GM21390 (cell line): Measurements from ENCODE around the gene MKS1.

ENCODE experiments used
- ATAC-seq: cut with Tn5 transposase; IDR thresholded peaks from one replicate; pipeline ENCODE4 v1.9.1; 2021; ENCODE audit not compliant: unreplicated experiment

Gene MKS1

DNA sequence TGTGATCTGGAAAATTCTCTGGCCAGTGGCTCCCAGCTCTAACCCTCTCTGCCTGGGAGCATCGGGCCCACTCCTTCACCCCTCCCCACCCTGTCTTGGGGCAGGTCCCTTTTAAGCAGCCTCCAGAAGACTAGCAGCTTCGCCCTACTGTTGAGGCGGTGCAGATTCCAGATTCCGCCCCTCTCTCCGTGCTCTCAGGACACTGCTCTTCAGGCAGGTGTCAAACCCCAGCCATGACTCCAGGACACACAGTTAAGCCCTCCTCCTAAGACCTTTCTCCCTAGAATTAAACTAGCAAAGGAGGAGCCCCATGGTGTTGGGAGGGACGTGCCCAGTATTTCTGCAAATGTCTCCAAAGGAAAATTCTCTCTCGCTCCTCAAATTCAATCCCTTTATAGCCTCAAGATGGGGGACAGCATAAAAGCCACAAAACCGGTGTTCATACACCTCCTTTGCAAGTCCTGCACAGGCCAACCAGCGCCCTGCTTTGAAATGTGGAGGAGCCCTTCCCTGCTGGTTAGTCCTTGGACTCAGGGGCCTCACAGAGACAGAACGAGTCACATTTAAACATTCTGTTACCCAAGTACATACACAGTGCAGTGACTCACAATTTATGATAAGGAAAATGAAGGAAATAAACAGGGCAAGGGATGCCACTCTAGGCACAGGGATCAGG, 26.5 kb upstream of the MKS1 start:
- no peak for ATAC-seq

DNA sequence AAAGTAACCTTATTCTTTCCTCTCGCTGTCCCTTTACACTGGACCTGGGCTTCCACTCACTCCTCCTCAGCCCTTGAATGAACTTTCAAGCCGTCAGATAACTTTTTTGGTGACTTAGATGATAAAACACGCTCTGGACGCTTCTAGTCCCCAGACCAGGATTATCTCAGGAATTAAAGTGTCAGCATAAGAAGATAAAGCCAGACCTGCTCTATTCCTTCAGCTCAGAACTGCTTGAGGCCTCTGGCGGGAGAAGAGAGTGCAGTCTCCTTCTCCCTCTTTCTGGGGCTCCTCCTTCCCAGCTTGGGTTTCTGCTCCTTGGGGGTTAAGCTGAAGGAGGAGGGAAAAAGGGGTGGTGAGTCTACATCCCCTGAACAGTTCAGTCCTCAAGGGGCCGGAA, 25.9 kb upstream of the MKS1 start:
- ATAC-seq: no peak

DNA sequence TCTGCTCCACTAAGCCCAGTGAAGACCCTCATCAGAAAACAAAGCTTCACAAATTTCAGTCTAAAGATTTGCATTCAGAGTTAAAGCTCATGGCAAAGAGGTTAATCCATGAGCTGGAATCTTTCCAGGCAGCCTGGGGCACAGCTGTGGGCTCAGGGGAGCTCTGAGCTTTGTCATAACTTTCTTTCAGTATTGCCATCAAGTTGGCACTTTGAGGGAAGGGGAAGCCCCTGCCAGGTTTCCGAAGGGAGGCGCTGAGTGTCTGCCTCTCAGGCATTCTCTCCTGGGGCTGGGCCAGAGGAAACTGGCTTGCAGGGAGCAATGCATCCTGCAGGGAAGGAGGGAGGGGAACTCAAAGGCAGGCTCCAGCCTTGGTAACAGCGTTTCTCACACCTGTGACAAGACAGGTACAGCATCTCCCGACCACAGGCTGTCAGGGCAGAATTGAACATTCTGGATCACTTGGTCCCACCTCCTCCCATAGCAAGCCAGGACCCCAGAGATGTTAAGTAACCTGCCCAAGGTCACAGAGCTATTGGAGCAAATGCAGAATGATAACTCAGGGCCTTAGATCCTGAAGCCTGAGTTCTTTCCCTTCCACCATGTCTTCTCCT, 23.2 kb upstream of the MKS1 start:
- ATAC-seq: no peak

DNA sequence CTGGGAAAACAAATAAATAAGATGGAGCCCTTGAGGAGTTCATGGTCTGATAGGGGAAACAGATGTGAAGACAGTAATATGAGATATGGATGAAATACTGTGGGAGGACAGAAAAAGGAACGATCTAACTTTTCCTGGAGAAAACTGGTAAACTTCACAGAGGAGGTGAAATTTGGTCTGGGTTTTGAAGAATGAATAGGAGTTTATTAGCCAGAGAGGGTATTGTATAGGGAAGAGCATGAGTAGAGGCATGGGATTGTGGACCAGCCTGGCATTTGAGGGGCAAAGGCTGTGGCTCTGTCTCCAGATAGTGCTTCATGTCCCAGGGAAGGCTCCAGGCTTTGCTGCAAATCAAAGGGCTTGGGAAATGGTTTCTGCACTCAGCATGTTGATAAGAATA, 20.9 kb upstream of the MKS1 start:
- ATAC-seq: no peak

DNA sequence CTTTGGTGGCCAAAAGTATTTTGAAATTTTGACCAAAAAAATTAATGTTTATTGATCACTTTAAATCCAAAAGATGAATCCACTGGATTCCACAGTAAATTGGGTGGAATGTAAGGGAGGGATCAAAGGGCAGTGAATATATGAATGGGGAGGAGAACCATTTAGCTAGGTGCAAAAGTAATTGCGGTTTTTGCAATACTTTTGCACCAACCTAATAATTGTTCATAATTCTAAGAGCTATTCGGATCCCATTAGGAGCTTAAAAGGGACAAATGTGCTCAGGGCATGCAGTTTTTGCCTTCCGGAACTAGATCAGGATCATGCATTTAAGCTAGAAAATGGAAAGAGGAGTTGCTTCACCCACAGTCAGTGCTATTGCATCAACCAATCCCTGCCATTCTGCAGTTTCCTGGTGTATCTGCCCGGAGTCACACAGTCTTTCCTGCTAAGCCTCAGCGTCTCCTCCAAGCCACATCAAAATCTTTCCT, 19.1 kb upstream of the MKS1 start, which contains the start of gene LPO:
Gene LPO (plus strand): TSS at position 438 of the 488 bp plus-strand sequence. CDS start 4,396 bp downstream, outside the sequence.
- no peak for ATAC-seq

DNA sequence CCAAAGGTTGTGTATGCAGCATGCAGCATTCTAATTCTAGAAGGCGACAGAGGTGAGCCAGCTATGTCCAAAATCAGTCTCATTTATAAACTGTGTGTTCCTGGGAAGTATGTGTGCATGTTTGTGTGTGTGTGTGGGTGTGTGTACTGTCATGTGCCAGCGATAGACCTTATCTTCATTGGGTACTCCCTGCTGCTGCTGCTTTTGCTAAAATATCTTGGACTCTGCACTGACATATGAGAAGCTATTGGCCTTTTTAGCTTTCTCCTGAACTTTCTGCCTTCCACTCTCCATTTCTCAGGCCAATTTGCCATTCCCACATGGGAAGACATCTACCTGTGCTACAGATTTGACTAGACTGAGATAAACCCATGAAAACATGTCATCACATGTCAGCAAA, 17.3 kb upstream of the MKS1 start:
- no peak for ATAC-seq

DNA sequence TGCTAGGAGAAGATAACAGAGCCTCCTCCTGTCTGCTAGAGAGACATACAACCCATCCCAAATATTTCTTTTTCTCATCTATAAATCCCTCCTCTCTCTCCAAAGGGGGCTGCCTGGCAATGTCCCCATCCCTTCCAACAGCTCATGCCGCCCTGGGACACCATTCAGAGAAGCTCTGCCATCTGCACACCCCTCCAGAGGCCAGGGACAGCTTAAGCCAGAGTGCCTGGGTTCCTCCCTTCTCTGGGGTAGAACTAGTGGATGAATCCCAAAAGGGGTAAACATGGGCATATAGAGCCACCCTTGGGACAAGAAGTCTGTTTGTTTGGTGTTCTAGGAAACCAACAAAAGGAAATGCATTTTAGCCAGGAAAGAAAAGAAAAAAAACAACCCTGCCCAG, 16.8 kb upstream of the MKS1 start:
- ATAC-seq: no peak

DNA sequence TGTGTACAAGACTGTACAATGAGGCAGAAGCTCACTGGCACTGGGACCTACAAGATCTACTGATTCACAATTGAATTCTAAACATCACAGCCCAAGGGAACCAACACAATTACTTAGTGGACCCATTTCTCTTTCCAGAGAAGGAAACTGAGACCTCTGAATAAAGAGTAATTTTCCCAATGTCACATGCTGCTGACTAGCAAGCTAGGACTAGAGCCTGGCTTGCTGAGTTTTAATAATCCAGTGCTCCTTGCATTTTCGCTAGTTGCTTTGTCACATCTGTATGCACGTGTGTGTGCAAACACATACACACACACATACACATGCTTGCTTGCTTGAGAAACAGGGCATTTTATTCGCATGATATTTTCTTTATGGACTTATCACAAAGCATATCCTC, 15.5 kb upstream of the MKS1 start:
- no peak for ATAC-seq

DNA sequence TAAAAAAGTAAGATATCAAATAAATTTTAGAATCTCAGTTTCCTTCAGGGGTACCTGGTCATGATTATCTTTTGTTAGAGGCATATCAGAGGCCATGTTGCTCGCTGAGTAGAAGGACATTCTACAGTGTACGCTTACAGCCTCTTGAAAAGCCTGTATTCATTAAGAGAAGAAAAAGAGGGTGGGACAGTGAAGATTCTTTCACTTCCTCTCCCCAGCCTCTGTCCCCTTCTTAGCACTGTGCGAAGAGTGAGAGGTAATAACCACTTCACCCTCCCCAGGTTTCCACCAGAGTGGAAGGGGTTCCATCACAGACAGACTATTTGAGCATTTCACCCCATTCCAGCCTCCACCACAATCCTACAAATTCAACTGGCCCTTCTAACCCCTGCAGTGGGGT, 14.5 kb upstream of the MKS1 start:
- ATAC-seq: peak; percentile 57

DNA sequence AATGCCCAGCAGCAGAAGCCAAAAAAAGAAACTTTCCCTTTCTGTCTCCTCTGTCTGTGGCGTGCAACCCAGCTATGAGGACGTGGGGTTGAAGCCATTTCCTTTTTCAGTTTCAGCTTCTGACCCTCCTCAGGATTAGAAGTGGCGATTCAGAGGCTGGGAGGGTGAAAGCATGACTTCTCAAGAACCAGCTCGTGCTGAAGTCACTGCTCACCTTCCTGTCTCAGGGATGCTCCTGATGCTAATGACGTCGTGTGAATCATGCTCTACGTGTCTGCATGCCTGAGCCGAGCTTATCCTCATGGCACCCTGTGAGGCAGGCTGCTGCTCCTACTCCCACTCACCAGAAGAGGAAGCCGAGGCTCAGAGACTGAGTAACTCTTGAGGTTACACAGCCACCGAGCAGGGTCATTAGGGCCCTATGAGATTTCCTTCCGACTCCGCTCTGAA, 13.7 kb upstream of the MKS1 start:
- ATAC-seq: peak; percentile 80

DNA sequence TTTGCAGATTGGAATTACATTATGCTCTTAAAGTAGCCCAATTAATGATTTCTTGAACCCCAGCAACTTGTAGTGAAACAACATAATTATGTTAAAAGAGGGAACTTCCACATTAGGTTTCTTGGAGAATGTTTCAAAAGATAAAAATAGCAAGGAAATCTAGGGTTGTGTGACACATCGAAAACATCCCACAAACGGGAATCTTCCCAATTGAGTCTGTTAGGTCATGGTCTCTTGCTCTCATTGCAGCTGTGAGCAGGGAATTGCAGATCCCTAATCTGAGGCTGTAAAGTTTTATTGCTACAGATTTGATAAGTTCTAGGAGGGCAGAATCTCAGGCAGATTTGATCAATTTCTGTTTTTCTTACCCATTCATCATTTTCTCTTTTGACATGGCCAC, 12.6 kb upstream of the MKS1 start:
- ATAC-seq: no peak

DNA sequence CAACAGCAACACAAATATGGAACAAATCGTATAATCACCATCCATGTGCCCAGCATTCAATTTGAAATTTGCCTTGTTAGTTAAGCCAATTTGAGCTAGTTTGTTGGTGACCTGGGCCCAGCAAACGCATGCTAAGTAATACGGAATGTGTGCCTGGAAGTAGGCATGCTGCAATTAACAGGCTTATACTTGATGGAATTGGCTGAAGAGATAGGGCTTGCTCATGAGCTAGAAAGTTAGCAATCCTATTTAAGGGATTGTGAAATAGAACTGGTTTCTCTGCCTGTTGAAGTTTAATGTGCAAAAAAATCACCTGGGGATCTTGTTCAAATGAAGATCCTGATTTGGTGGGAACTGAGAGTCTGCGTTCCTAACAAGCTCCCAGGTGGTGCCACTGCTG, 10.8 kb upstream of the MKS1 start:
- no peak for ATAC-seq

DNA sequence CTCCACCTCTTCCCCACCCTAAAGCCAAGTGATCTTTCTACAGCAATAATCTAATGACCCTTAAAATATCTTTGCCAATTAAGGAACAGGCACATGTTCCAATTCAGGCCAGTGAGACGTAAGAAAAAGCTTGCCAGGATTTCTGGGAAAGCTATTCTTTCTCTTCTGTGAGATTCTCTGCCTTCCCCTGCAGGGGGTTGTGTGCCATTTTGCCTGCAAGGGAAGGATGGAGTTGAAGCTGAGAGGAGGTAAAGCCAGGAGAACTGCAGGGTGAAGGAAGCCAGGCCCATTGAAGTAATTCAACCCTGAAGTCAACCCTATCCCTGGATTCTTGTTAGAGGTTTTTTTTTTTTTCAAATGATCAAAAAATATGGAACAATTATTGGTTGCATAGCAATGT, 10.3 kb upstream of the MKS1 start:
- ATAC-seq: no peak

DNA sequence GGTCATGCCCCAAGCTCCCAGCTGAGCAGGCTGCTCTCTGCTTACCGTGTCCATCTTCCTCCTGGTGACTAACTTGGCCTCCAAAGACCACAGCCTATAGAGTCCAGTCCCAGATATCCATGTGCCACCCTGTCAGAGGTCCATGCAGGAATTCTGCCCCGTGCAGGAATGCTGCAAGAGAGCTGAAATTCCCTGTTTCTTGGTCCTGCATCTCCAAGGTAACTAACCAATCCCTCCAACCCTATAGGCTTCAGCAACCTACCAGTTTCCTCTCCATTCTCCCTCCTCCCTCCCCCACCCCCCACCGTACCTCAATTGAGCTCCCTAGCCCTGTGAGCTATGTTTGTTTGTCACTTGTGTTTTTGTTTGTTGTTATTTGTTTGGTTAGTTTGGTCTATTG, 9.6 kb upstream of the MKS1 start:
- ATAC-seq: no peak

DNA sequence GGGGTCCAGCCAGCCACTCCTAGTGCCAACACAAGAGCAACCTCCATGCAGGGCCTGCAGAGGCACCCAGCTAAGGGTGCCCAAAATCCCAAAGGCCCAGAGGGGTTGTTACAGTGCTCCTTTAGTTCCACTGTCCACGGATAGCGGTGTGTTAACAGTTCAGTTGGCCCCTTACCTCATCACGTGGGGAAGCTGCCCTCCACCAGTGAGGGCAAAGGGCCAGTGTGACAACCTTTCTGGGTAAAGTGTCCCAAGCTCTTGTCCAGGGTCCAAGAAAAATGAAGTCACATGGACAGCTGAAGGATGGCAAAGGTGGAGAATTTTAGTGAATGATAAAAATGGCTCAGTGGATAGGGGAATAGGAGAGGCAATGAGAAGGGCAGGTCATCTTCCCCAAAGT, 8.7 kb upstream of the MKS1 start:
- ATAC-seq: no peak

DNA sequence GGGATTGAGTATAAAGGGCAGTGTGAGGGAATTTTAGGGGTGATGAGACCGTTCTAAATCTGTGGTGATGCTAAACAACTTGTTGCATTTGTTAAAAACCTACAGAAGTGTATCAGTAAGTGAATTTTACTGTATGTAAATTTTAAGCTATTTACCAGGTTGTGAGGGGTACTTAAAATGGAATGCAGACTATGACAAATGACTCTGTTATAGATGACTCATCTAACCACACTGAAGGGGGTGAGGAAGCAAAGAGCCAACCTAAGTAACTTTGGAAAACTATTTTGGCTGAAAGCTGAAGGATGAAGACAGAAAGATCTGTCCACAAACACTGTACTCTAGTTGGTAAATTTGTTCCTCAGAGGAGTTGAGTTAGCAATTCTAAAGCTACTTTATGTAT, 5.3 kb upstream of the MKS1 start:
- ATAC-seq: no peak

DNA sequence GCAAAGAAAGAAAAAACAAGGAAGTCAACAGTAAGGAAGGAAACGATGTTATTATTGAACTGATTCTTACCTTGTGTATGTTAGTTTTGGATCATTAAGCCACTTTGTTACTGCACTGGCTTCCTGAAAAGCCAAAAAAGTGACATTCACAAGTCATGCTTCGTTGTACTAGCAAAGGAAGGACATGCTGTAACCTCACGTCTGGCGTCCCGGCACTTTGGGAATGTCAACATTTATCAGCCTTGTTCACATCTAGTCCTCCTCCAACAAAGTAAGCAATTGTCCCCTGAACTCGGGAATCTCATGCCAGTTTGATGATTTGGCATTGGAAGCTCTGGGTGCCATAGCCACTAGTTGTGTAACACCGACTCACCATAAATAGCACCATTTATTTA, 731 bp upstream of the MKS1 start:
- no peak for ATAC-seq

DNA sequence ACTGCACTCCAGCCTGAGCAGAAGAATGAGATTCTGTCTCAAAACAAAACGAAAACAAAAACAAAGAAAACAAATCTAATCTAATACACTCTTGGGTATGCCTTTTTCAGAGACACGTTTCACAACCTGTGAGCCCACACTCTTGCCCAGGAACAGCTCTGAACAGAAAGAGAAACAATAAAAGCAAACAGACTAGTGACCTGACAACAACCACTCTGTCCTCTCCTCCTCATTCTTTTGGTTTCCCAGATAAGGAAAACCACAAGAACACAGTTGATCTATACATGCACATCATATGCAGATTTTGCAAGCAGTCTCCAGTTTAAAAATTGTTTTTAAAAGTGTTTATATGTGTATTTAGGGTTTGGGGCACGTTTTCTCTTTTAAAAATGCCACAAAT, 1.3 kb downstream of the MKS1 start:
- no peak for ATAC-seq

DNA sequence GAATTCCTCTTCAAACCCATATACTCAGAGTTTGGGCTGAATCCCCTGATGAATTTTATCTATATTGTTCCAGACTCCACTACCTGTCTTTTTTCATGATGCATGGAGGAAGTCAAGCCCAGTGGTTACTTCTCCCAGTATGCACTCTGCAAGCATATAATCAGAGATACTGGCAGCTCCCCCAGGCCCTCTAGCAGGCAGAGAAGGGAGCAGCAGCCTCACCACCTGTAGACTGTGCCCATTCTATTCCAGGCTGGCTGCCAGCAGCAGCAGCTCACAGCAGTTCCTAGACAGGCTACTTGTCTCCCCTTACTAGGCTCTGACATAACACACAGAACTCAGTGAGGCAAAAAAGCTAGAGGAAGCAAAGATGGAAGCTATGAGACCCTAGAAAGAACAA, 3.4 kb downstream of the MKS1 start:
- no peak for ATAC-seq

DNA sequence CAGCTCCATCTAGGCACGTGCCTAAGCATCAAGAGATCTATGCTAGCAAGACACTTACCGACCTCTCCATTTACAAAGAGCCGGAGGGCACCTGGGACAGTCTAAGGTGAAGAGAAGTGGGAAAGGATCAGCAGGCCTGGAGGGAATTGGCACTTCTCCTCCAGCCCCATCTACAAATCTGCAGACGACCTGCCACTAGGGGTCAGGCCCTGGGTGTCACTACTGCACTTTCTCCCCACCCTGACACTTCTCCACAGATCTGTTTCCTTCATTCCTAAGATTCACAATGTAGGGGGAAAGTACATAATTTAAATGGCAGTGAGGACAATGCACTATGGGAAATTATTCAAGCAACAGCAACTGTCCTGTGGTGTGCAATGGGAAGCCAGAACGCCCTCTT, 8.1 kb downstream of the MKS1 start:
- no peak for ATAC-seq

DNA sequence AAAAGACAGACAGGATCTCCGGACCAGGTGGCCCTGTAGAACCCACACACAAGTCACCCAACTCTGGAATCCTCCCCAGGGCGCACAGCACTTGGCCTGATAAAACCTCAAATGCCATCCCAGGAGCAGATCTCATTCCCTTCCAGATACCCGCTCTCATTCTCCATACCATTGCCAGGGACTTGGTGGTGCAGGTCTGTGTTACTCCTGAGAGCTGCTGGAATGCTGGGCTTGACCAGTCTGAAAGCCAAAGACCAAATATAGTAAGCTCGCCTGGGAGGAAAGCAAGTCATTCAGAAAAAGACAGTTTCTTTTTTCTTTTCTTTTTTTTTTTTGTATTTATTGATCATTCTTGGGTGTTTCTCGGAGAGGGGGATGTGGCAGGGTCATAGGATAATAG, 10.7 kb downstream of the MKS1 start:
- ATAC-seq: no peak

DNA sequence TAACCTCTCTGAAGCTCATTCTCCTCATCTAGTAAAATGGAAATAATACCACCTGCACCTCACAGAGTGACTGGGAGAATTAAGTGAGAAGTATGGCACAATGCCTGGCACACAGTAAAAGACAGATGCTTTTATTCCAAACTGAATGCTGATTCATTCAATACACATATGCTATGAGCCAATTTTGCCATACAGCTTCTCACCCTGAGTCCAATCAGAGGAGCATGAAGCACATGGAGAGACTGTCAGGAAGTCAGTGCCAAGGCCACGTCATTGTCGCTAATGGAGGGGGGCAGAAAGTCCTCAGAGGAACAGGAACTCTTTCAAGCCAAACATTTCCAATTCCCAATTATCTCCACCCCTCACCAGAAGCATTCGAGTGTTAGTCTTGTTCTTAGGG, 11.6 kb downstream of the MKS1 start:
- no peak for ATAC-seq

DNA sequence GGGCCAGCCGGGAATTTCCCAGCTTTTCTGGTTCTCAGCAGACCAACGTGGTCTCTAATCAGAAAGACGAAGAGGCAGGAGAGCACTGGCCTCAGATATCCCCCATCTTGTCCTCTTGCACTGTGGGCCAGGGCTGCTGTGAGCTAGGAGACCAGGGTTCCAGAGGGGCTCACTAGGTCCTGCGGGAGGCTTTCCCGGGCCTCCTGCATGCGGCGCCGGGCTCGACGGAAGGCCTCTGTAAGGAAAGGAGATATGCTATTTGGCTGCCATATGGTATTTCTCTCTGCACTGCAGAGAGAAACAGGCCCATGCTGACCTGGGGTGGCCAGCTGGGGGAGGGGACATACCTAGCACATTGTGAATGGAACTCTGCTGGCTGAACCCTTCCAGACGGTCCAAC, 13.1 kb downstream of the MKS1 start:
- ATAC-seq: no peak
